NT2/D1 (cell line): ENCODE measurements around the gene SRCIN1.
"Not testable (repeated sequence)": the region's sequence is repeated elsewhere in the genome, so short reads cannot be mapped to it uniquely, and the experiment has no call there.

Source experiments
- DNase-seq: peaks from one replicate; pipeline ENCODE4 v3.0.0-alpha.2; 2011; ENCODE audit warnings: low read depth, low spot score
- H3K27me3 ChIP-seq: 2 replicates; pipeline ENCODE4 v1.6.0; 2011; ENCODE audit warnings: mild to moderate bottlenecking; ENCODE audit not compliant: insufficient read length, insufficient read depth
- H3K36me3 ChIP-seq: 2 replicates; pipeline ENCODE4 v1.6.1; 2011; ENCODE audit warnings: mild to moderate bottlenecking, low read length, mixed read lengths; ENCODE audit not compliant: insufficient read depth, insufficient read length
- H3K4me1 ChIP-seq: 2 replicates; pipeline ENCODE4 v1.5.1; 2011; ENCODE audit not compliant: insufficient read depth, insufficient read length
- H3K4me3 ChIP-seq: 2 replicates; pipeline ENCODE4 v1.5.1; 2011; ENCODE audit warnings: low read depth; ENCODE audit not compliant: insufficient read length
- H3K9ac ChIP-seq: 2 replicates; pipeline ENCODE4 v1.6.0; 2011; ENCODE audit warnings: low read depth; ENCODE audit not compliant: insufficient read length
- H3K9me3 ChIP-seq: 2 replicates; pipeline ENCODE4 v1.5.1; 2011; ENCODE audit warnings: mild to moderate bottlenecking, low read length; ENCODE audit not compliant: insufficient read depth
- SUZ12 ChIP-seq: IDR thresholded peaks from 2 replicates; pipeline ENCODE4 v1.6.1; 2011; ENCODE audit not compliant: insufficient read length, insufficient read depth; ENCODE audit errors: extremely low read depth
- YY1 ChIP-seq: IDR thresholded peaks from 2 replicates; pipeline ENCODE4 v1.6.1; 2011; ENCODE audit not compliant: insufficient read length, insufficient read depth
- ZNF274 ChIP-seq: IDR thresholded peaks from 2 replicates; pipeline ENCODE4 v1.6.1; 2011; ENCODE audit warnings: mild to moderate bottlenecking, low read depth, low read length

Gene SRCIN1, protein sequence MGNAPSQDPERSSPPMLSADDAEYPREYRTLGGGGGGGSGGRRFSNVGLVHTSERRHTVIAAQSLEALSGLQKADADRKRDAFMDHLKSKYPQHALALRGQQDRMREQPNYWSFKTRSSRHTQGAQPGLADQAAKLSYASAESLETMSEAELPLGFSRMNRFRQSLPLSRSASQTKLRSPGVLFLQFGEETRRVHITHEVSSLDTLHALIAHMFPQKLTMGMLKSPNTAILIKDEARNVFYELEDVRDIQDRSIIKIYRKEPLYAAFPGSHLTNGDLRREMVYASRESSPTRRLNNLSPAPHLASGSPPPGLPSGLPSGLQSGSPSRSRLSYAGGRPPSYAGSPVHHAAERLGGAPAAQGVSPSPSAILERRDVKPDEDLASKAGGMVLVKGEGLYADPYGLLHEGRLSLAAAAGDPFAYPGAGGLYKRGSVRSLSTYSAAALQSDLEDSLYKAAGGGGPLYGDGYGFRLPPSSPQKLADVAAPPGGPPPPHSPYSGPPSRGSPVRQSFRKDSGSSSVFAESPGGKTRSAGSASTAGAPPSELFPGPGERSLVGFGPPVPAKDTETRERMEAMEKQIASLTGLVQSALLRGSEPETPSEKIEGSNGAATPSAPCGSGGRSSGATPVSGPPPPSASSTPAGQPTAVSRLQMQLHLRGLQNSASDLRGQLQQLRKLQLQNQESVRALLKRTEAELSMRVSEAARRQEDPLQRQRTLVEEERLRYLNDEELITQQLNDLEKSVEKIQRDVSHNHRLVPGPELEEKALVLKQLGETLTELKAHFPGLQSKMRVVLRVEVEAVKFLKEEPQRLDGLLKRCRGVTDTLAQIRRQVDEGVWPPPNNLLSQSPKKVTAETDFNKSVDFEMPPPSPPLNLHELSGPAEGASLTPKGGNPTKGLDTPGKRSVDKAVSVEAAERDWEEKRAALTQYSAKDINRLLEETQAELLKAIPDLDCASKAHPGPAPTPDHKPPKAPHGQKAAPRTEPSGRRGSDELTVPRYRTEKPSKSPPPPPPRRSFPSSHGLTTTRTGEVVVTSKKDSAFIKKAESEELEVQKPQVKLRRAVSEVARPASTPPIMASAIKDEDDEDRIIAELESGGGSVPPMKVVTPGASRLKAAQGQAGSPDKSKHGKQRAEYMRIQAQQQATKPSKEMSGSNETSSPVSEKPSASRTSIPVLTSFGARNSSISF

DNA sequence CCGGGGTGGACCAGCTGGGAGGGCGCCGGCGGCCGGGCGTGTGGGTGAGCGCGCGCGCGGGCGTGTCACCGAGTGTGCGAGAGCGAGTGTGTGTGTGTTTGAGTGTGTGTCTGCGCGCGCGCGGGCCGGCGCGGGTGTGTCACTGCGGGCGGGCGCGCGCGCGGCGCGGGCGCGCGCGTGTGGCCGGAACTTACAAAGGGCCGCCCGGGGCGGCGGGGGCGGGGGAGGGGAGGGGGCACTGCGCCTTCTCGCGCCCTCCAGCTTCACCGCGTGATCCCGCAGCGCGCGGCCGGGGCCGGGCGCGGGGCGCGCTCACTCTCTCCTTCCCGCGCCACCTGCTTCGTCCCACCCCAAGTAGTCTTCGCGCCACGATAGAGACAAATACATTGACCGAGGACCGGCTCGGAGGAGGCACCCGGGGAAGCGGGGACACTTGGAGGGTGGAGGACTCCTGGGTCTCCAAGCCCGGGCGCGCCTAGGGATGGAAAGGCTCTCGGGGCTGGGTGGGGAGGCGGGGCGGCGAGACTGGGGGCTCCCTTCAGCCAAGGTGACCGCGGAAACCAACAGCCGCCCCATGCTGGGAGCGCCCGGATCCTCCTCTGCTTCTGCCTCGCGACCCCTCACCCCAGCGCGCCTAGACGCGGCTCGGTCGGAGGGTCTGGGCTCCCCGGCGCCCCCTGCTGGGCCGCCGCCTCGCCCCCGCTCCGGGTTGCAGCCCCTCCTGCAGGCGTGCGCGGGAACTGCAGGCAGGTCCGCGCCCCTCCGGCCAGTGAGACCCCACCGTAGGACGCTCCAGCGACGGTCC lies at the start of gene SRCIN1:
Gene SRCIN1, minus strand, starts transcription at position 112 of the 805 bp plus-strand sequence. CDS start 247 bp downstream, outside the sequence.
- TF ChIP-seq SUZ12, result no peak
- no peak for TF ChIP-seq ZNF274
- TF ChIP-seq YY1, result no peak
- Histone ChIP-seq H3K9me3 (no peaks in the 10 kb centered on the region), H3K9ac (peak within 1 kb of the TSS; percentile 79), H3K4me3 (peak within 1 kb of the TSS; percentile 61), H3K36me3 (no peaks in the 10 kb centered on the region), H3K4me1 (peaks cover 40% of the 10 kb centered on the region), H3K27me3 (peaks cover 19% of the 10 kb centered on the region)
- DNase-seq, result no peak

GRCh38 chr17:38654411-38655398 lies 49.0 kb upstream of the SRCIN1 start:
- H3K4me3 ChIP-seq, result no peak overlapping the region
- H3K9ac ChIP-seq, result peak overlapping the region; percentile 24
- H3K4me1 ChIP-seq, result peaks cover 28% of the 10 kb centered on the region
- no peaks in the 10 kb centered on the region for H3K36me3 ChIP-seq
- DNase-seq, result no peak
- H3K9me3 ChIP-seq, result no peaks in the 10 kb centered on the region
- H3K27me3 ChIP-seq, result no peaks in the 10 kb centered on the region
- TF ChIP-seq ZNF274, result no peak

DNA sequence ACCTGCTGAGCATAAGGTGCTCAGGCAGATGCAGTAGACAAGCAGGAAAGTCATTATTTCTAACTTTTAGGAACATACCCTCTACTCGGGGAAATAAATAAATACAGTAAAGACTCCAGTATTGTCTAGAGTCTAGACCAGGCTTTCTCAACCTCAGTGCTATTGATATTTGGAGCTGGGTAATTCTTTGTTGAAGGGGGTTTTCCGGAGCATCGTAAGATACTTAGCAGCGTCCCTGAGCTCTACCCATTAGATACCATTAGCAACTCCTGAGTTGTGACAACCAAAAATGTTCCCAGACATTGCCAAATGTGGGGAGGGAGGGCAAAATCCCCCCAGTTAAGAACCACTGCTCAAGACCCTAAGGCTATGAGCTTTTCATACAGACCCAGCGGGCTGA lies 47.9 kb upstream of the SRCIN1 start:
- H3K9ac ChIP-seq, result no peak overlapping the region
- peaks cover 26% of the 10 kb centered on the region for H3K4me1 ChIP-seq
- no peak for DNase-seq
- no peaks in the 10 kb centered on the region for H3K27me3 ChIP-seq
- TF ChIP-seq YY1 (no peak), SUZ12 (no peak), ZNF274 (no peak)
- no peak overlapping the region for H3K4me3 ChIP-seq
- H3K36me3 ChIP-seq, result no peaks in the 10 kb centered on the region
- H3K9me3 ChIP-seq, result no peaks in the 10 kb centered on the region

DNA sequence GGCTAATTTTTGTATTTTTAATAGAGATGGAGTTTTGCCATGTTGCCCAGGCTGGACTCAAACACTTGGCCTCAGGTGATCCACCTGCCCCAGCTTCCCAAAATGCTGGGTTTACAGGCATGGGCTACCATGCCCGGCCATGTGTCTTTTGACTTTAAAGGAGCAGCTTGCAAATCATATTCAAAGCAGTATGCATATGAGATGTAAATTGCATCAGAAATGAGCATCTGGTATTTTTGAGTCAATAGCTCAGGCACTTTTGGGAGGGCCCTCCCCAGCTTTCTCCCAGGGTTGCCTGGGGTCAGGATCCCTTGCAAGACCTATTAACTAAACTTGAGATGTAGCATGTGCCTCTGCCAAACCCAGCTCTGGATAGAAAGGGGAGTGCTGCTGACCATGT lies 47.5 kb upstream of the SRCIN1 start:
- Histone ChIP-seq H3K9me3 (no peaks in the 10 kb centered on the region), H3K27me3 (no peaks in the 10 kb centered on the region), H3K9ac (no peak overlapping the region), H3K4me3 (no peak overlapping the region), H3K4me1 (peaks cover 22% of the 10 kb centered on the region), H3K36me3 (no peaks in the 10 kb centered on the region)
- TF ChIP-seq YY1 (no peak), SUZ12 (no peak), ZNF274 (no peak)
- DNase-seq, result no peak

DNA sequence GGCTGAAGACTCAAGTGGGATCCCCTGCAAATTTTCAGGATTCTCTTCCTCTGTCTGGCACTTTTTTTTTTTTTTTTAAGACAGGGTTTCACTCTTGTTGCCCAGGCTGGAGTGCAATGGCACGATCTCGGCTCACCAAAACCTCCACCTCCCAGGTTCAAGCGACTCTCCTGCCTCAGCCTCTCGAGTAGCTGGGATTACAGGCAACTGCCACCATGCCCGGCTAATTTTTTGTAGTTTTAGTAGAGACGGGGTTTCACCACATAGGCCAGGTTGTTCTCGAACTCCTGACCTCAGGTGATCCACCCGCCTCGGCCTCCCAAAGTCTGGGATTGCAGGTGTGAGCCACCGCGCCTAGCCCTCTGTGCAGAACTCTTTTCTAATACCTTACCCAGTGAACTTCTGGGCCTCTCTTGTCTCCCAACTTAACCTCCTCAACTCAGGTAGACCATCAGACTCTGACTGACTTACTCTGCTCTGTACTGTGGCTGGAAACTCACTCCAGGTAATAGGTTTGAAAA lies 45.0 kb upstream of the SRCIN1 start:
- H3K36me3 ChIP-seq, H3K4me3 ChIP-seq, H3K27me3 ChIP-seq, H3K9ac ChIP-seq, H3K9me3 ChIP-seq, DNase-seq: not testable (repeated sequence)
- H3K4me1 ChIP-seq, result peaks cover 11% of the 10 kb centered on the region

DNA sequence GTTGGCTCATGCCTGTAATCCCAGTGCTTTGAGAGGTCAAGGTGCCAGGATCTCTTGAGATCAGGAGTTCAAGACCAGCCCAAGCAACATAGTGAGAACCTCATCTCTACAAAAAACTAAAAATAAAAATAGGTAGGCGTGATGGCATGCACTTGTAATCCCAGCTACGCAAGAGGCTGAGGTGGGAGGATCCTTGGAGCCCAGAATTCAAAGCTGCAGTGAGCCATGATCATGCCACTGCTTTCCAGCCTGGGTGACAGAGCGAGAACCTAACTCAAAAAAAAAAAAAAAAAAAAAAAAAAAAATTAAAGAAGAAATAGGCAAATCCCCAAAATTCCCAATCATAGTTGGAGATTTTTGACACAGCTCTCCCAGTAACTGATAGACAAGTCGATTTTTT lies 32.2 kb upstream of the SRCIN1 start:
- no peak for TF ChIP-seq ZNF274
- no peak for TF ChIP-seq YY1
- no peak for TF ChIP-seq SUZ12
- Histone ChIP-seq H3K36me3 (no peaks in the 10 kb centered on the region), H3K9ac (no peak overlapping the region), H3K9me3 (no peaks in the 10 kb centered on the region), H3K4me3 (no peak overlapping the region), H3K27me3 (no peaks in the 10 kb centered on the region), H3K4me1 (no peaks in the 10 kb centered on the region)
- no peak for DNase-seq
